MM.1S (cell line): ENCODE results near the gene ITGB6.

ENCODE experiments used
- EZH2 ChIP-seq: fragments of 300-600 bp; sonication (generic); optimal IDR thresholded peaks from 2 replicates; pipeline ENCODE3; 2017; ENCODE audit warnings: low read depth, mild to moderate bottlenecking, antibody characterized with exemption, low read length, mixed read lengths
- EZH2phosphoT487 ChIP-seq: fragments of 300-600 bp; sonication (generic); IDR thresholded peaks from 2 replicates; pipeline ENCODE4 v1.6.1; 2018; ENCODE audit warnings: antibody characterized with exemption, low read length
- TF ChIP-seq, protein P1 (sequence below): fragments of 300-600 bp; sonication (generic); IDR thresholded peaks from 2 replicates; pipeline ENCODE4 v1.5.1; 2016; ENCODE audit warnings: antibody characterized with exemption, low read length, mixed read lengths

DNA sequence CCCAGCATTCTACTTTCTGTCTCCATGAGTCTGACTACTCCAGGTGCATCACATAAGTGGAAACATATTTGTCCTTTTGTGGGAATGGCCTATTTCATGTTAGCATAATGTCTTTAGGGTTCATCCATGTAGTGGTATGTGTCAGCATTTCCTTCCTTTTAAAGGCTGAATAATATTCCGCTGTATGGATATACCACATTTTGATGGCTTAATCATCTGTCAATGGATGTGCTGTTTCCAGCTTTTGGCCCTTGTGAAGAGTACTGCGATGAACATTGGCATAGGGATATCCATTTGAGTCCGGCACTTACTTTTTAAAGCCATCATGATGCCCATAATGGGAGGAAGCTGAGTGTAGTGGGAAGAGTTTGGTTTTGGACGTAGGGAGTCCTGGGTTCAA is 6.4 kb upstream of the ITGB6 start:
- TF ChIP-seq, protein P1, sequence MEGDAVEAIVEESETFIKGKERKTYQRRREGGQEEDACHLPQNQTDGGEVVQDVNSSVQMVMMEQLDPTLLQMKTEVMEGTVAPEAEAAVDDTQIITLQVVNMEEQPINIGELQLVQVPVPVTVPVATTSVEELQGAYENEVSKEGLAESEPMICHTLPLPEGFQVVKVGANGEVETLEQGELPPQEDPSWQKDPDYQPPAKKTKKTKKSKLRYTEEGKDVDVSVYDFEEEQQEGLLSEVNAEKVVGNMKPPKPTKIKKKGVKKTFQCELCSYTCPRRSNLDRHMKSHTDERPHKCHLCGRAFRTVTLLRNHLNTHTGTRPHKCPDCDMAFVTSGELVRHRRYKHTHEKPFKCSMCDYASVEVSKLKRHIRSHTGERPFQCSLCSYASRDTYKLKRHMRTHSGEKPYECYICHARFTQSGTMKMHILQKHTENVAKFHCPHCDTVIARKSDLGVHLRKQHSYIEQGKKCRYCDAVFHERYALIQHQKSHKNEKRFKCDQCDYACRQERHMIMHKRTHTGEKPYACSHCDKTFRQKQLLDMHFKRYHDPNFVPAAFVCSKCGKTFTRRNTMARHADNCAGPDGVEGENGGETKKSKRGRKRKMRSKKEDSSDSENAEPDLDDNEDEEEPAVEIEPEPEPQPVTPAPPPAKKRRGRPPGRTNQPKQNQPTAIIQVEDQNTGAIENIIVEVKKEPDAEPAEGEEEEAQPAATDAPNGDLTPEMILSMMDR = no peak
- TF ChIP-seq EZH2 (no peak), EZH2phosphoT487 (no peak)
